ENCODE measurements around the gene CWH43. TPM values are rescaled to one million over a fixed set of nuclear protein-coding genes. Genes with fewer than 3 reads are reported as not detected.
"Not testable (repeated sequence)": the region's sequence is repeated elsewhere in the genome, so short reads cannot be mapped to it uniquely, and the experiment has no call there.

Gene CWH43
- total and polyA plus RNA-seq, 9 donors: 0.18 to 0.64 TPM; not detected in 7

- not testable (repeated sequence) for H3K27ac ChIP-seq (ENCODE audit: low read length); H3K27me3 ChIP-seq (ENCODE audit: control insufficient read depth, insufficient read depth, low read length); H3K4me1 ChIP-seq (ENCODE audit: control insufficient read depth, insufficient read depth, low read length); H3K4me3 ChIP-seq (ENCODE audit: low read length); H3K36me3 ChIP-seq (ENCODE audit: control insufficient read depth, insufficient read depth, low read length); DNase-seq
- 63% methylated on average over 10 of the region's 11 CpGs for WGBS (ENCODE audit: insufficient coverage)
- H3K9me3 ChIP-seq (replicated peaks; ENCODE audit: control insufficient read depth, low read depth, low read length): peaks cover 35% of the 10 kb centered on the region
These were observed 106.6 kb downstream of the CWH43 start for GRCh38 chr4:49092608-49093135.

- peaks cover 54% of the 10 kb centered on the region for H3K9me3 ChIP-seq (replicated peaks; ENCODE audit: control insufficient read depth, low read depth, low read length)
These were observed 110.1 kb downstream of the CWH43 start for GRCh38 chr4:49096215-49096614.

GRCh38 chr4:49096627-49097026 lies 110.6 kb downstream of the CWH43 start:
- H3K9me3 ChIP-seq (replicated peaks; ENCODE audit: control insufficient read depth, low read depth, low read length): peaks cover 50% of the 10 kb centered on the region
- WGBS (ENCODE audit: insufficient coverage): 52% methylated on average over 7 of the region's 8 CpGs
- not testable (repeated sequence) for H3K27me3 ChIP-seq (ENCODE audit: control insufficient read depth, insufficient read depth, low read length); H3K4me3 ChIP-seq (ENCODE audit: low read length); H3K27ac ChIP-seq (ENCODE audit: low read length); DNase-seq; H3K36me3 ChIP-seq (ENCODE audit: control insufficient read depth, insufficient read depth, low read length); H3K4me1 ChIP-seq (ENCODE audit: control insufficient read depth, insufficient read depth, low read length)

More at GRCh38 chr4:49096215-49096614, 110.1 kb downstream of the CWH43 start:
- DNase-seq; H3K27me3 ChIP-seq (ENCODE audit: control insufficient read depth, insufficient read depth, low read length); H3K36me3 ChIP-seq (ENCODE audit: control insufficient read depth, insufficient read depth, low read length); H3K4me3 ChIP-seq (ENCODE audit: low read length); H3K27ac ChIP-seq (ENCODE audit: low read length); H3K4me1 ChIP-seq (ENCODE audit: control insufficient read depth, insufficient read depth, low read length): not testable (repeated sequence)
- WGBS (ENCODE audit: insufficient coverage): 80% methylated on average over 11 of the region's 11 CpGs

- peaks cover 45% of the 10 kb centered on the region for H3K9me3 ChIP-seq (replicated peaks; ENCODE audit: control insufficient read depth, low read depth, low read length)
- H3K4me1 ChIP-seq (ENCODE audit: control insufficient read depth, insufficient read depth, low read length); H3K27me3 ChIP-seq (ENCODE audit: control insufficient read depth, insufficient read depth, low read length); H3K4me3 ChIP-seq (ENCODE audit: low read length); H3K27ac ChIP-seq (ENCODE audit: low read length); H3K36me3 ChIP-seq (ENCODE audit: control insufficient read depth, insufficient read depth, low read length); DNase-seq: not testable (repeated sequence)
- WGBS (ENCODE audit: insufficient coverage): 59% methylated on average over 9 of the region's 9 CpGs
These were observed 111.0 kb downstream of the CWH43 start for GRCh38 chr4:49097071-49097470.

GRCh38 chr4:49097505-49097904 lies 111.4 kb downstream of the CWH43 start:
- not testable (repeated sequence) for H3K4me3 ChIP-seq (ENCODE audit: low read length); H3K27me3 ChIP-seq (ENCODE audit: control insufficient read depth, insufficient read depth, low read length); H3K4me1 ChIP-seq (ENCODE audit: control insufficient read depth, insufficient read depth, low read length); H3K36me3 ChIP-seq (ENCODE audit: control insufficient read depth, insufficient read depth, low read length); H3K27ac ChIP-seq (ENCODE audit: low read length); DNase-seq
- WGBS (ENCODE audit: insufficient coverage): 68% methylated on average over 11 of the region's 11 CpGs
- H3K9me3 ChIP-seq (replicated peaks; ENCODE audit: control insufficient read depth, low read depth, low read length): peaks cover 43% of the 10 kb centered on the region

GRCh38 chr4:49098034-49098759 lies 112.1 kb downstream of the CWH43 start:
- H3K4me1 ChIP-seq (ENCODE audit: control insufficient read depth, insufficient read depth, low read length); H3K36me3 ChIP-seq (ENCODE audit: control insufficient read depth, insufficient read depth, low read length); DNase-seq; H3K4me3 ChIP-seq (ENCODE audit: low read length); H3K27me3 ChIP-seq (ENCODE audit: control insufficient read depth, insufficient read depth, low read length); H3K27ac ChIP-seq (ENCODE audit: low read length): not testable (repeated sequence)
- peaks cover 43% of the 10 kb centered on the region for H3K9me3 ChIP-seq (replicated peaks; ENCODE audit: control insufficient read depth, low read depth, low read length)
- 69% methylated on average over 13 of the region's 14 CpGs for WGBS (ENCODE audit: insufficient coverage)

- not testable (repeated sequence) for DNase-seq; H3K4me1 ChIP-seq (ENCODE audit: control insufficient read depth, insufficient read depth, low read length); H3K27me3 ChIP-seq (ENCODE audit: control insufficient read depth, insufficient read depth, low read length); H3K4me3 ChIP-seq (ENCODE audit: low read length); H3K27ac ChIP-seq (ENCODE audit: low read length); H3K36me3 ChIP-seq (ENCODE audit: control insufficient read depth, insufficient read depth, low read length)
- 78% methylated on average over 16 of the region's 16 CpGs for WGBS (ENCODE audit: insufficient coverage)
- peaks cover 59% of the 10 kb centered on the region for H3K9me3 ChIP-seq (replicated peaks; ENCODE audit: control insufficient read depth, low read depth, low read length)
These were observed 113.9 kb downstream of the CWH43 start for GRCh38 chr4:49099831-49100444.

GRCh38 chr4:49102344-49102898 lies 116.3 kb downstream of the CWH43 start:
- H3K4me1 ChIP-seq (ENCODE audit: control insufficient read depth, insufficient read depth, low read length); DNase-seq; H3K36me3 ChIP-seq (ENCODE audit: control insufficient read depth, insufficient read depth, low read length); H3K27me3 ChIP-seq (ENCODE audit: control insufficient read depth, insufficient read depth, low read length); H3K27ac ChIP-seq (ENCODE audit: low read length); H3K4me3 ChIP-seq (ENCODE audit: low read length): not testable (repeated sequence)
- H3K9me3 ChIP-seq (replicated peaks; ENCODE audit: control insufficient read depth, low read depth, low read length): peaks cover 63% of the 10 kb centered on the region
- WGBS (ENCODE audit: insufficient coverage): 70% methylated on average over 9 of the region's 9 CpGs

- not testable (repeated sequence) for H3K27ac ChIP-seq (ENCODE audit: low read length); DNase-seq; H3K27me3 ChIP-seq (ENCODE audit: control insufficient read depth, insufficient read depth, low read length); H3K4me1 ChIP-seq (ENCODE audit: control insufficient read depth, insufficient read depth, low read length); H3K4me3 ChIP-seq (ENCODE audit: low read length); H3K36me3 ChIP-seq (ENCODE audit: control insufficient read depth, insufficient read depth, low read length)
- H3K9me3 ChIP-seq (replicated peaks; ENCODE audit: control insufficient read depth, low read depth, low read length): peaks cover 64% of the 10 kb centered on the region
- 63% methylated on average over 12 of the region's 14 CpGs for WGBS (ENCODE audit: insufficient coverage)
These were observed 117.5 kb downstream of the CWH43 start for GRCh38 chr4:49103436-49104136.

Measured in muscle of leg (tissue), 11 donors.